MCF 10A (cell line): ENCODE data around the gene P2RX7. TPM values are rescaled to one million over a fixed set of nuclear protein-coding genes. Genes with fewer than 3 reads are reported as not detected.

Experiments used
- BruUV-seq: library from RNA; stranded (reverse); fragments of 400-500 nt; replicated peaks from 2 replicates; lab custom pipeline; 2021; lab: Mats Ljungman, UMichigan
- CTCF ChIA-PET: fragments of 300-600 bp; sonication (Branson Sonifier 250); formaldehyde crosslinking; extraction: SDS; loops from one replicate; lab custom pipeline; 2021; ENCODE audit warnings: antibody characterized with exemption, inconsistent platforms; lab: Yijun Ruan, JAX
- POLR2A ChIA-PET: fragments of 300-600, 350-650 bp; sonication (Branson Sonifier 250); formaldehyde crosslinking; extraction: SDS; loops from one replicate; lab custom pipeline; 2020; ENCODE audit warnings: antibody characterized with exemption, inconsistent platforms; lab: Yijun Ruan, JAX
- DNase-seq: peaks from one replicate; pipeline ENCODE4 v3.0.0-alpha.2; 2018; ENCODE audit not compliant: unreplicated experiment
- H3K27ac Mint-ChIP-seq: one replicate; pipeline ENCODE4 v1.8.0; 2022; ENCODE audit warnings: mild to moderate bottlenecking, low read depth, mixed read lengths; ENCODE audit not compliant: unreplicated experiment
- H3K27me3 Mint-ChIP-seq: one replicate; pipeline ENCODE4 v1.8.0; 2022; ENCODE audit warnings: mixed read lengths; ENCODE audit not compliant: insufficient read depth, unreplicated experiment
- H3K36me3 Mint-ChIP-seq: one replicate; pipeline ENCODE4 v1.8.0; 2022; ENCODE audit warnings: mild to moderate bottlenecking, moderate library complexity, mixed read lengths; ENCODE audit not compliant: insufficient read depth, unreplicated experiment
- H3K4me1 Mint-ChIP-seq: one replicate; pipeline ENCODE4 v1.8.0; 2022; ENCODE audit warnings: mixed read lengths; ENCODE audit not compliant: insufficient read depth, unreplicated experiment
- H3K4me3 Mint-ChIP-seq: one replicate; pipeline ENCODE4 v1.8.0; 2022; ENCODE audit warnings: mild to moderate bottlenecking, moderate library complexity, mixed read lengths; ENCODE audit not compliant: unreplicated experiment
- H3K9me3 Mint-ChIP-seq: one replicate; pipeline ENCODE4 v1.8.0; 2022; ENCODE audit warnings: mixed read lengths; ENCODE audit not compliant: unreplicated experiment
- intact Hi-C: fragments of 100-400 bp; cut with micrococcal nuclease; formaldehyde crosslinking; loops from 2 replicates; pipeline ENCODE4 v1.14.1; 2022
- total RNA-seq: library from RNA; stranded (reverse); gene quantifications from 2 replicates; pipeline ENCODE4 v1.2.3, GENCODE V29; 2022
- TF ChIP-seq, protein P1 (sequence below): fragments of 200-600 bp; IDR thresholded peaks from one replicate; pipeline ENCODE4 v1.8.0; 2022; ENCODE audit warnings: antibody characterized with exemption, mild to moderate bottlenecking; ENCODE audit not compliant: unreplicated experiment

P2RX7 gene
- total RNA-seq, 1 experiment from 2014 or later: 0.68 TPM

- TF ChIP-seq, protein P1, sequence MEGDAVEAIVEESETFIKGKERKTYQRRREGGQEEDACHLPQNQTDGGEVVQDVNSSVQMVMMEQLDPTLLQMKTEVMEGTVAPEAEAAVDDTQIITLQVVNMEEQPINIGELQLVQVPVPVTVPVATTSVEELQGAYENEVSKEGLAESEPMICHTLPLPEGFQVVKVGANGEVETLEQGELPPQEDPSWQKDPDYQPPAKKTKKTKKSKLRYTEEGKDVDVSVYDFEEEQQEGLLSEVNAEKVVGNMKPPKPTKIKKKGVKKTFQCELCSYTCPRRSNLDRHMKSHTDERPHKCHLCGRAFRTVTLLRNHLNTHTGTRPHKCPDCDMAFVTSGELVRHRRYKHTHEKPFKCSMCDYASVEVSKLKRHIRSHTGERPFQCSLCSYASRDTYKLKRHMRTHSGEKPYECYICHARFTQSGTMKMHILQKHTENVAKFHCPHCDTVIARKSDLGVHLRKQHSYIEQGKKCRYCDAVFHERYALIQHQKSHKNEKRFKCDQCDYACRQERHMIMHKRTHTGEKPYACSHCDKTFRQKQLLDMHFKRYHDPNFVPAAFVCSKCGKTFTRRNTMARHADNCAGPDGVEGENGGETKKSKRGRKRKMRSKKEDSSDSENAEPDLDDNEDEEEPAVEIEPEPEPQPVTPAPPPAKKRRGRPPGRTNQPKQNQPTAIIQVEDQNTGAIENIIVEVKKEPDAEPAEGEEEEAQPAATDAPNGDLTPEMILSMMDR: no peak
- Mint-ChIP-seq H3K27me3 (no peaks in the 10 kb centered on the region), H3K4me1 (peaks cover 1% of the 10 kb centered on the region), H3K4me3 (no peak overlapping the region), H3K9me3 (no peaks in the 10 kb centered on the region), H3K27ac (peak overlapping the region; percentile 27), H3K36me3 (no peaks in the 10 kb centered on the region)
- DNase-seq: no peak
- CTCF ChIA-PET: interaction anchor here (0.6 to 1.7 kb wide), 3 partner anchors 24 to 602 kb away, joined by 3 to 6 read pairs (median 3); no protein-coding TSS in a partner anchor
- intact Hi-C loops: loop anchor here (2.0 kb wide), 1 partner anchor 52 kb away; the partner anchor contains the start of gene P2RX7
- no TSS peak for BruUV-seq
- POLR2A ChIA-PET: interaction anchor here (0.5 to 1.3 kb wide), 7 partner anchors 8 to 894 kb away, joined by 3 to 5 read pairs (median 4); partner anchors contain the start of genes P2RX7 and RNU4-2
These were observed 52.6 kb downstream of the P2RX7 start for GRCh38 chr12:121184984-121185889.

DNA sequence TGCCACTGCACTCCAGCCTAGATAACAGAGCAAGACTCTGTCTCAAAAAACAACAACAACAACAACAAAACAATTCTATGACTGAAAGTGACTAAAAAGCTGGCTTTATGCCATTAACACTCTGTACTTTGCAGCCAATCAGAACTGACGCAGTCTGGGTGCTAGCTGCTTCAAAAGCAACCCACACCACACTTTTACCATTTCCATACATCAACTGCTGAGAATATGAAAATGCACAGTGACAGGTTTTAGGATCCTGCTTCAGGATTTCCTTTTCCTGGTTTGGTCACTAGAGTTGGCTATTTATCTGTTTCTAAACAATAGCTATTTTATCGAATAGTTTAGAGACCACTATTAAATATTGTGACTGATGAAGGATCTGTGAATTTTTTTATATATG, 54.1 kb downstream of the P2RX7 start:
- ChIA-PET POLR2A (interaction anchor here (1.0 kb wide), 1 partner anchor 19 kb away, joined by 3 read pairs; no protein-coding TSS in a partner anchor), CTCF (no interaction called here)
- Mint-ChIP-seq H3K9me3 (no peaks in the 10 kb centered on the region), H3K27me3 (no peaks in the 10 kb centered on the region), H3K27ac (no peak overlapping the region), H3K36me3 (no peaks in the 10 kb centered on the region), H3K4me1 (peaks cover 14% of the 10 kb centered on the region), H3K4me3 (no peak overlapping the region)
- DNase-seq: no peak
- intact Hi-C loops: no loop called here
- TF ChIP-seq, protein P1: no peak
- BruUV-seq: no TSS peak

DNA sequence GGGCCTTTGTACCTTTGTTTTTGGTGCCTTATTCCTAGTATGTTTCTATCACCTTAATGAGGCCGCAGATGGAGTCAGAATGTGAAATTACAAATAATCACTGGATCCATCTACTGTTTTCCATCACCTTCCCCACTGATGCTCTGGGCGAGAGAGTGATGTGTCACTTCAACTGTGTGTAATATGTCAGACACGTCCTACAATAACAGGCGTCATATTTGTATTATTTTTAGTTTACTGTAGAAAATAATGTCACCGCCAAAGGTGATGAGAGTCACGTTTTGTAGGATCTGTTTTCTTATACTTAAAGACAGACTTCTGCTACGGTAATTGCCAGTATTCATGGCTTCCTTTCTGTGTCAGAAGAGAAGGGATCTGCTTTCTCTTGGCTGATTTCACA, 54.8 kb downstream of the P2RX7 start:
- ChIA-PET POLR2A (interaction anchor here (1.0 kb wide), 1 partner anchor 19 kb away, joined by 3 read pairs; no protein-coding TSS in a partner anchor), CTCF (no interaction called here)
- intact Hi-C loops: no loop called here
- Mint-ChIP-seq H3K27ac (no peak overlapping the region), H3K36me3 (peaks cover 3% of the 10 kb centered on the region), H3K9me3 (no peaks in the 10 kb centered on the region), H3K4me3 (no peak overlapping the region), H3K27me3 (no peaks in the 10 kb centered on the region), H3K4me1 (peaks cover 15% of the 10 kb centered on the region)
- TF ChIP-seq, protein P1: no peak
- no peak for DNase-seq
- BruUV-seq: no TSS peak

- Mint-ChIP-seq H3K27me3 (no peaks in the 10 kb centered on the region), H3K27ac (no peak overlapping the region), H3K9me3 (no peaks in the 10 kb centered on the region), H3K4me1 (peaks cover 20% of the 10 kb centered on the region), H3K4me3 (no peak overlapping the region), H3K36me3 (peaks cover 5% of the 10 kb centered on the region)
- BruUV-seq: no TSS peak
- DNase-seq: no peak
- intact Hi-C loops: no loop called here
- TF ChIP-seq, protein P1: no peak
- ChIA-PET CTCF (interaction anchor here (0.6 to 1.7 kb wide), 4 partner anchors 9 to 1801 kb away, joined by 3 to 6 read pairs (median 4); no protein-coding TSS in a partner anchor), POLR2A (no interaction called here)
These were observed 55.6 kb downstream of the P2RX7 start for GRCh38 chr12:121188227-121188626.
